HG02970 (cell line): ENCODE data around the gene ATG13.
"Not testable (repeated sequence)": the region's sequence is repeated elsewhere in the genome, so short reads cannot be mapped to it uniquely, and the experiment has no call there.

ENCODE experiments used
- ATAC-seq: cut with Tn5 transposase; IDR thresholded peaks from one replicate; pipeline ENCODE4 v1.9.1; 2021; ENCODE audit warnings: mild to moderate bottlenecking, moderate library complexity, moderate number of reproducible peaks; ENCODE audit not compliant: unreplicated experiment, low FRiP score

The ATG13 gene

DNA sequence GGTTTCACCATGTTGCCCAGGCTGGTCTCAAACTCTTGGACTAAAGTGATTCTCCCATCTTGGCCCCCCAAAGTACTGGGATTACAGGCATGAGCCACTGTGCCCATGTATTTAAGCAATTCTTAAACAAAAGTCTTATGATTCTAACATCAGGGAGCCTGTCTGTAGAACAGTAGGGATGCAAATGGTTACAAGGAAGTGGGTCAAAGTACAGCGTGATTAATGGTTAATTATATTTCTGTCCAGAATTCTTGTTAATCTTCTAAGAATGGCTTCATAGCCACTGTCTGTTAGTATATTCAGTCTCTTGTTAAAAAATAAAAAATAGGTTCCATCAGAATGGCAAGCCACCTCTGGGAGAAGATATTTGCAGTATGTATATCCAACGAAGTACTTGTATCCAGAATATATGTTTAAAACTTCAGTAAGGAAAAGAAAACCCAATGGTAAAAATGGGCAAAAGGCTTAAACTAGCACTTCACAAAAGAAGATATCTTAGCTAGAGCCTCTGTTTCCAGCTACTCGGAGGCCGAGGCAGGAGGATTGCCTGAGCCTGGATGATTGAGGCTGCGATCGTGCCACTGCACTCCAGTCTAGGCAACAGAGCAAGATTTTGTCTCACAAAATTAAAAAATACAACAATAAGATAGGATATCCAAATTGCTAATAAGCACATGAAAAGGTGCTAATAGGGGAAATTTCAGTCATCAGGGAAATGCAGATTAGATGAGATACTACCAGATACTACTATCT is 22.9 kb downstream of the ATG13 start:
- ATAC-seq = no peak

DNA sequence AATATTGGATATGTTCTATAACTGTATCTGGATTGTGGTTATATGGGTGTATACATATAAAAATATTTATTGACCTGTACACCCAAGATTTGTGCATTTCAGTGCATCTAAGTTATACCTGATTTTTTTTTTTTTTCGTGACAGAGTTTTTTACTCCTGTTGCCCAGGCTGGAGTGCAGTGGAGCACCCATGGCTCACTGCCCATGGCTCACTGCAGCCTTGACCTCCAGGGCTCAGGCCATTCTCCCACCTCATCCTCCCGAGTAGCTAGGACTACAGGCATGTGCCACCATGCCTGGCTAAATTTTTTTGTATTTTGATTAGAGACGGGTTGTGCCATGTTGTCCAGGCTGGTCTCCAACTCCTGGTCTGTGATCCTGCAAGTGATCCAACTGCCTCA is 24.3 kb downstream of the ATG13 start:
- ATAC-seq = no peak

DNA sequence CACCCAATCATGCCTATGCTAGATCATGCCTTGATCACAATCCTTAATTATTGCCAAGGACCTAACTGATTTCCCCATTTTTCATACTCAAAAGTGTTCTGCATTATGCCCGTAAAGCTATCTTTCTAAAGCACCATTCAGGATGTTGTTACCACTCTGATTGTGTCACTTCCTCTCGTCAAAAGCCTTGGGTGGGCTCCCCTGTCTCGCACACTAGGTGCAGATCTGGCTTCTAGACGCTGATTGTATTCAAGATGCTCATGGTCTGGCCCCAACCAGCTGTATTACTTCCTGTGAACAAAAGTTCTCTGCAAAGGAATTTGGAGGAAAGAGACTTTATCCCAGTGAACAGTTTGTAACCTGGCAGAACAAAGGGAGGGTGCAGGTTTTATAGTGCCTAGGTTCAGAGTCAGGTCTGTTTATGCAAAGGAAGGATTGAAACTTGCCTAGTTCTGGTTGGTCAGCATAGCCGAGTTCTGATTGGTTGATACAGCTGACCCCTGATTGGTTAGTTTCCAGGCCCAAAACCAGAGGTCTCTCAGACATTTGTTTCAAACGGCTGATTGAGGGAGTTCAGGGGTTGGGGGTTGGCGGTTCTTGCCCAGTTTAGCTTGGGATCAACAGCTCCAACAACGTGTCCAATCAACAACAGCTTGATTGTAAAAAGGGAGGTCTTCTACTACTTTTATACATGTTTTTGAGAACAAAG is 25.4 kb downstream of the ATG13 start:
- no peak for ATAC-seq

DNA sequence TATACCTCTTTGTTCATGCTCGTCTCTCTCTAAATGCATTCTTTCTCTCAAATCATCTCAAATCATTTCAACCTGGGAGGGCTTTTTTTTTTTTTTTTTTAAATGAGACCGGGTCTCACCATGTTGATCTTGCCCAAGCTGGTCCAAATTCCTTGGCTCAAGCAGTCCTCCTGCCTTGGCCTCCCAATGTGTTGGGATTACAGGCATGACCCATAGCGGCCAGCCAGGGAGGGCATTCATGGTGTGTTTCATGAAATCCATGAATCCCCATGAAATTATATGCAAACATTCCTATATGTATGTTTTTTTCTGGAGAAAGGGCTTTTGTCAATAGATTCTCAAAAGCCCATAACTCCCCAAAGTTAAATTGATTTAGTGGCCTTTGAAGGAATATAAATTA is 26.2 kb downstream of the ATG13 start:
- no peak for ATAC-seq

DNA sequence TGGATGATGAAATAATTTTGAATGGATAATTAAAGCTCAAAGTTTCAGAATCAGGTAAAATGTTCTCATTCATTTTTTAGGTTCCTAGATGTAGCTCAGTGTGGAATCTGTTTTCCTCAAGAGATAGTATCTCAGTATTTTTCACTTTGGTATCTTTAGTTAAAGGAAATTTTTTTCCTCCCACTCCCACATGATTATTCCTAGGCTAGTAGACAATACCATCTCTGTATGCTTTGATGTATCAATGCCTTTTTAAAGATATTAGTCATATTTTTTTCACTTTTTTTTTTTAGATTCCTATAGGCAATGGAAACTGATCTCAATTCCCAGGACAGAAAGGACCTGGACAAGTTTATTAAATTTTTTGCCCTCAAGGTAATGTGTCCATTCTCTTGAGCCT is 26.6 kb downstream of the ATG13 start:
- no peak for ATAC-seq

DNA sequence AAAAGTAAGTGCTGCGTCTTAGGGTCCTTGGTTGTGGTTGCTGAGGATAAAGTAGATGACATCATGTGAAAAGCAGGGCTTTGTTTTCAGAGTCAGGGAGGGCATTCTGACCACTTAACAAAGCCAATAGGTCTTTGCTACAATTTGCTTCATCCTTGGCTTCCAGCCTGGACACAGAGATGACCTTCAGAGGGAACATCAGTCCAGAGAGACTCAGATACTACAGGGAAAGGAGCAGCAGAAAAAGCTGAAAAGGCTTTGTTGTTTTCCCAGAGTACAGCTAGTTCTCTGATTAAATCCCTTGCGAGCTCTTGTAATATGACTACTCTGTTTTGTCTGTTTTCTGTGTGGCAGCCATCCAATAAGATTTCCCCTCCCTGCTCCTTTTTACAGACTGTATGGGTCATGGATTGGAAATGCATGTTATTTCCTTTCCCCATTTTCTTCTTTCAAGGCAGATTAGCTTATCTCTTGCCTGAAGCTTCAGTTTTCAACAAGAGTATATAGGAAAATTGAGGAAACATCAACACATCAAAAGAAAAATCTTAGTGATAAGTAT is 31.9 kb downstream of the ATG13 start:
- no peak for ATAC-seq

DNA sequence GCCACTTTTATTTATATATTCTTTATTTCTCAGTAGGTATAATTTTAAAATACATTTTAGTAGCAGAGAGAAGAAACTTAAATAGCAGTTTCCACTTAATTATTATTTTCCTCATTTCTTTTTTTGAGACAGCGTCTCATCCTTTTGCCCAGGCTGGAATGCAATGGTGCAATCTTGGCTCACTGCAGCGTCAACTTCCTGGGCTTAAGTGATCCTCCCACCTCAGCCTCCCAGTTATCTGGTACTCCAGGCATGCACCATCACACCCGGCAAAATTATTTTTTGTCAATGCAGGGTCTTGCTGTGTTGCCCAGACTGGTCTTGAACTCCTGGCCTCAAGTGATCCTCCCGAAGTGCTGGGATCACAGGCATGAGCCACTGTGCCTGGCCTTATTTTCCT is 38.3 kb downstream of the ATG13 start:
- ATAC-seq = no peak

DNA sequence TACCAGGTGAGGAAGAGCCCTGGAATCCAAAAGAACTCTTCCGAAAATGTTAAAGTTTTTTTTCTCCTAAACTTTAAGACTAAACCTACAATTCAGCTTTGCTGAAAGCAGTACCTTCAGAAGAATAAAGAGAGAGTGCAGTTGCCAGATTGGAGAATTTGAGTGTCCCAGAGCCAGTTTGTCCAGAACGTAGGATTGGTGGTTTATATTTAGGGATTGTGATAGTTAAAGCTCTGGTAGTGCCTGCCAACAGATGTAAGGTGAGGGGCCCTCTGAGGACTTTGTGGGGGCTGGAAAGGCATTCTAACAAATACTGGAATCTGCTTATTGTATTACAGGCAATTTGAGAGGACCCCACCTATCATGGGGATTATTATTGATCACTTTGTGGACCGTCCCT is 39.8 kb downstream of the ATG13 start:
- no peak for ATAC-seq

DNA sequence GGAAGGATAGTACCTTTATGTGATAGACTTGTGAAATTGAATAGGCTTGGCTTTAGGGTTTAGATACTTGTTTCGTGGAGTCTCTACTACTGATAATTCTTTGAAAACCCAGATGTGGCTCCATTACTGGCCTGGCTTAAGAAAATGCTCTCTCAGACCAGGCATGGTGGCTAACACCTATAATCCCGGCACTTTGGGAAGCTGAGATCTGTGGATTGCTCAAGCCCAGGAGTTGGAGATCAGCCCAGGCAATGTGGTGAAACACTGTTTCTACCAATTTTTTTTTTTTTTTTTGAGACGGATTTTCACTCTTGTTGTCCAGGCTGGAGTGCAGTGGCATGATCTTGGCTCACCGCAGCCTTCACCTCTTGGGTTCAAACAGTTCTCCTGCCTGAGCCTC is 40.9 kb downstream of the ATG13 start:
- ATAC-seq = no peak

DNA sequence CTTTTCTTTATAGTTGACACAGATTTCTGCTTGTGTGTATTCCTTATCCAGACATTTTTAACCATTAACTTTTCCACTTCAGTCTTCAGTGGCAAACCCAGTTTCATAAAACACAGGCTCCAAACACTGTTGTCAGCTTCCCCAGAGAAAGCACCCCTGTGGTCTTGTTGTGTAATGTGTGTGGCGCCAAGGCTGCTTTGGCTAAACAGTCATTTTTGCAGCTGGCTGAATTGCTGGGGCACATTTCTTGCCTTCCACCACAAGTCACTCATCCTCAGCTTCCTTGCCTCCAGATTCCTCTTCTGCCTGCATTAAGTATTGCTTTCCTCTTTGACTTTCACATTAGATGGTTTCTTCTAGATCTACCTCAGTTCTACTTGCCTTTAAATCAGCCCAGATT is 42.6 kb downstream of the ATG13 start:
- no peak for ATAC-seq

DNA sequence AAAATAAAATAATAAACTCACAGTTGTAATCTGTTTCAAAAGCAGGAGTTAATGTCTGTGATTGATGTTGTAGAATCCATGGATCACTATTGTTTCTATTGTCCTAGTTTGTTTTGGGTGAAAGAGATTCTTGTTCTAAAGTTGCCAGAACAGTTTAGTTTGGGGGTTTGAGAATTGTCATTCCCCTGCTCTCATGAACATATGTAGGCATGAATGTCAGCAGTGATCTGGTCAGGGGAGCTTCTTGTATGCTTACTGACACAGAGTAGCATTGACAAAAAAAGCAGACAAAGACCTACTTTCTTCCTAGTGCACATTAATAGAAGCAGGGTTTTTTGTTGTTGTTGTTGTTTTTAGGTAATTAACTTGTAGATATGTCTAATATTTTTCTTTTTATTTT is 44.5 kb downstream of the ATG13 start:
- ATAC-seq = no peak

DNA sequence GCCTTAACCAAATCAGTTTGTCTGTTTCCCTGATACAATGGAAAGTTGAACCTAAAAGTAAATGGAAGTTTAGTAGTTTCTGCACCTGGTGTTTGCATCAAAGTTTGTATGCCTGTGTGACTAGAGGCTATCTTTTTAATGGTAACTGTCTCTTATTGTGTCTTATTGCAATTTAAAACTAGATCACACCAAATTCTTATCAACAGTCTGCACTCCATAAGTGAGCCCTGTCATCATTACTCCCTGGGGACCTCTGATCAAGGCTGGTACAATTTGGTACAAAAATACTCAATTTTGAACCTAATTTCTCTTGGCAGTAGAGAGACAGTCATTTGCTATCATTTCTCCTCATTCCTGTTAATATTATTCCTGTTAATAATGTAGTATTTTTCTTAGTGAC is 45.0 kb downstream of the ATG13 start:
- ATAC-seq = no peak

DNA sequence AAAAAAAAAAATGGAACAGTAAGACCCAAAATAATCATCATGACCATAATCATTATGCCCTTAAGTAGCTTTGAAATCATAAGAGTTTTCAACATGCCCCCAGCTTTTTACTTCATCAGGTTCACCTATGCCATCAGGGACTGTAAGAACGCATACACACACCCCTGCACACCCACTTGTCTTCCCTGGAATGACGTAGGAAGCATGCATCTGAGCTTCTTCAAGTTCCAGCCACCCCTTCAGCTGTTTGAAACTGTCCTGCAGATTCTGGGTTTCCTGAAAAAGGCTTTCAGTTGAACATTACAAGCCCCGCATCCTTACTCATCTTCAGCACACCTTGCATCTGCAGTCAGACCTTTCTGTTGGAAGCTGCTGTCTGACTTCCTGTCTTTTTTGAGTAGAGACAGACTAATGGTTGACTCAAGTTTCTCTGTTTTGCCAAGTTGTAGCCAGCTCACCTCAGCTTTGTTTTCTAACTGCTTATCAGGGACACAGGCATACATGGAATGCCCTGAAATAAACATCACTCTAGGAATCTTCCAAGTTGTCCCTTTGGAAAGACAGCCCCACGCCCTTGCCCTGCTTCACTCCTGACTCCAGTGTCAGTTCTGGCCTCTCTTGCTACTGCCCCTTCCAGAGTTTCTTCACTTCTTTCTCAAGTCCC is 46.1 kb downstream of the ATG13 start:
- no peak for ATAC-seq

DNA sequence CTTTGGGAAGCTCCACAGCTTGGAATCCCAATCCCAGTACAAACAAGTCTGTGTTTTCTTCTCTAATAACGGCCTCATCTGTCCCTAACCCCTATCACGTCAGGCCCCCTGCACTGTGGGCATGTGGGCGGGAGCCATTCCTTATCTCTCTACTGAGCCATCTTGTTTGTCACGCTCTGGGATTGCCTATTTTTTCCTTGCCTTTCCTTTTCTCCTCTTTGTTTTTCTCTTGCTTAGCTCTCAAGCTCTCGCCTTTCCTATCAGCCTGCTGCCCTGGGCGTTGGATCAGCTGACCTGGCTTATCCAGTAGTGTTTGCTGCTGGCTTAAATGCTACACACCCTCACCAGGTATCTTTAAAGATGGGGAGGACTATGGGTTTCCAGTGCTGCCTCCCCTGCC is 47.3 kb downstream of the ATG13 start:
- ATAC-seq = no peak

DNA sequence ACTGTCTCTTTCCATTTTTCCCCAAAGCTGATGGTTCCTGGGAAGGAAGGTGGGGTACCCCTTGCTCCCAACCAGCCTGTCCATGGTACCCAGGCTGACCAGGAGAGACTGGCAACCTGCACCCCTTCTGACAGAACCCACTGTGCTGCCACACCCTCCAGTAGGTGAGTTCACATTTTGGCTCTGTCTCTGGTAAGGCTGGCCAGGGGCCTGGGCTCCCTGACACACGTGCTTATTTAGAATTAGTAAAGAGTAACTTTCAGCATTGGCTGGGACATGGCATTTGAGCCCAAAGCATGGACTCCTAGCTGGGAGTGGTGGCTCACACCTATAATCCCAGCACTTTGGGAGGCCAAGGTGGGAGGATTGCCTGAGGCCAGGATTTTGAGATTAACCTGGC is 48.0 kb downstream of the ATG13 start:
- ATAC-seq = no peak

DNA sequence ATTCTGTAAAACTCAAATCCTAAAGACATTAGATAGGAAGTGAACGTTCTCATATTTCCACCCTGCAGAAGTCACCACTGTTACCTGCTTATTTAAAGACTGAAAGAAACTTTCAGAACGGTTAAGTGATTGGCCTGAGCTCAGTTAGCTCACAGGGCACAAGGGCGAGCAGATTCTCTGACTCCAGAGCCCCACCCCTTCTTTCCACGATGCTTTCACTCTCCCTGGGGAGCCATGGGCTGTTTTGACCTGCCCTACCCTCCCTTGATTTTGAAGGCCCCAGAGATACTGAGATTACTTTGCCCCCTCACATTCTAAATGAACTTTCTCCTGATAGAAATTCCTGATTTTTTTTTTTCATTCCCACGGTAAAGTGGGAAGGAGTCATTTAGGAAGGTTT is 49.2 kb downstream of the ATG13 start:
- ATAC-seq = no peak

DNA sequence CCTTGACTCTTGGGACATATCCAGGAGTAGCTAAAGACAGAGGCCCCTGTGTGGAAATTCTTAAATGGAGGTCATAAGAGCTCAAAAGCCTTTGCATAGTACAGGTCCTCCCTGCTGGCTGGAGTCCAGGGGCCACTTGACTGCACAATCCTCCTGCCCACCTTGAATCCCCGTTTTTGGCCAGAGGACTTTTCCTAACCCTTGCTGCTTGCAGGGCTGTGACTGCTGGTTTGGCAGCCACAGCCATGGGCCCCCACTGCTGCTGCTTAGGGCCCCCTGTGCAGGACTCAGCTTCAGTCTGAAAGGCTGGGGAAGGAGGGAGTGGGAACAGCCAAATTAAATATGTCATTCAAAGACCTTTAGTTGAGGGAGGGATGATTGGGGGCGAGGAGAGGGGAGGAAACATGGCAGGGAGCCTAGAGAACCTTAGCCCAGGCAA is 49.7 kb downstream of the ATG13 start:
- no peak for ATAC-seq

DNA sequence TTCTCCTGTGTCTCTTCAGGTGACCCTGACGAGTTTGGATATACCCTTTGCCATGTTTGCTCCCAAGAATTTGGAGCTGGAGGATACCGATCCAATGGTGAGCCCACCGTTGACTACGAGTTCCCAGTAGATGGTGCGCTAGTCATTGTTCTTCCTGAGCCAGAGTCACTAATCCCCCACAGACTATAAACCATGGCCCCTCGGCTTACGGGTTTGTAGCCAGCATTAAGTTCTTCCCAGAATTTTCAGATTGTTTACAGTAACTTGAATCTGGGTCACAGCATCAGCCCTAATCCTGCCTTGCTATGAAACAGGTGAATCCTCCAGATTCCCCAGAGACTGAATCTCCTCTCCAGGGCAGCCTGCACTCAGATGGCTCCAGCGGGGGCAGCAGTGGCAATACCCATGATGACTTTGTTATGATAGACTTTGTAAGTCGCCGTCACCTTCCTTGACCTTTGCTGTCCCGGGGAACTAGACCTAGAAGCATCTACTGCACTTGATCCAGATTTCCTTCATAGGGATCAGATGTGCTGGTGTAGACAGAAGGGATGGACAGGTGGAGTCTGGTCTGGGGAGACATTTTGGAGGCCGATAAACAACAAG is 51.2 kb downstream of the ATG13 start:
- no peak for ATAC-seq

DNA sequence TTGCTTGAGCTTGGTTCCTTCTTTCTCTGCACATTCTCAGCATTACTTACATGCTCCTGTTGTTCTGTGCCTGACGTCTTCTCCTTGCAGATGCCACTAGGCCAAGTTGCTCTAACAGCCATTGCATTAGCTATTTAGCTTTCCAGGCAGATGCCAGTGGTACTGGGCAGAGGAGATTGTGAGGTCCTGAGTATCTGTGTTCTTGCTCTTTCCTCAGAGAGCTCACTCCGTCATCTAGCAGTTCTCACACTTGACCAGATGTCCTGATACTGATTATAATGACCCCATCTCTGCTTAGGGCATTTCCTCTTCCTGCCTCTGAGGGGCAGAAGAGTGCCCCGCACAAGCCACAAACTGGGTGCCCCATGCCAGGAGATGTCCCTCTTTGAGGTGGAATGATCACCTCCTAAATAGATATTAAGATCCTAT is 52.4 kb downstream of the ATG13 start:
- no peak for ATAC-seq

DNA sequence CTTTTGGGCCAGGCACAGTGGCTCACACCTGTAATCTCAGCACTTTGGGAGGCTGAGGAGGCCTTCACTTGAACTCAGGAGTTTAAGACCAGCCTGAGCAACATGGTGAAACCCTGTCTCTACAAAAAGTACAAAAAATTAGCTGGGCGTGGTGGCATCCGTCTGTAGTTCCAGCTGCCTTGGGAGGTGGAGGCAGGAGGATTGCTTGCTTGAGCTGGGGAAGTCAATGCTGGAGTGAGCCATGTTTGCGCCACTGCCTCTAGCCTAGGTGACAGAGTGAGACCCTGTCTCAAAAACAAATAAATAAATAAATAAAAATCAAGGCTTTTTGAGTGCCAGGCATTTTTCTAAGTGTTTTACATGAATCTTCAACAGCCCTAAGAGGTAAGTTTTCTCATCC is 53.2 kb downstream of the ATG13 start:
- not testable (repeated sequence) for ATAC-seq

DNA sequence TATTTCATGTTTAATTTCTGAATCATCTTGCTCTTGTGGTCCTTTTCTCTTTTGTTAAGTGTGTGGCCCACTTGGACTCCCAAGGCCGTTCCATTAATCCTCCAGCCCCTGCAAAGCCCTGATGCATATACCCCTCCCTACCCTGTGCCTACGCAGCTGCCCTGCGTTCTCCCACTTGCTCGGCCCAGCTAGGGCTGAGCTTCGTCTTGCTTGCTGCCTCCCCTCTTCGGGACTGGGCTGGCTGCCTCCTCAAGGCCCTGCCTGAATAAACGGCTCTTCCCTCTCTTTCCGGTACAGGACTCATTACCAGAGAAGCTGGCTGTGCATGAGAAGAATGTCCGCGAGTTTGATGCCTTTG is 54.6 kb downstream of the ATG13 start:
- no peak for ATAC-seq
